H1 (cell line): ENCODE results near the gene KLHL30. TPM values are rescaled to one million over a fixed set of nuclear protein-coding genes. Genes with fewer than 3 reads are reported as not detected.

Experiments
- CTCF ChIA-PET: fragments of 300-600 bp; sonication (Branson Sonifier 250); formaldehyde crosslinking; loops from one replicate; lab custom pipeline; 2021; ENCODE audit not compliant: partially characterized antibody; lab: Charles Lee
- POLR2A ChIA-PET: fragments of 300-600 bp; sonication (Branson Sonifier 250); formaldehyde crosslinking; loops from one replicate; lab custom pipeline; 2021; ENCODE audit warnings: inconsistent platforms; ENCODE audit not compliant: partially characterized antibody; lab: Charles Lee
- DNase-seq, 2 experiments: peaks; one replicate each; pipeline versions ENCODE4 v3.0.0 to v3.0.0-alpha.2; 2010 to 2022; ENCODE audit warnings: low spot score in 2 of 2, low read depth in 1 of 2, mixed read lengths in 1 of 2
- FAIRE-seq: peaks from 2 replicates; lab custom pipeline; 2011; peaks lifted over from hg19 to GRCh38; lab: Jason Lieb, UNC
- H2AFZ ChIP-seq: 2 replicates; pipeline ENCODE4 v1.8.1; 2012; ENCODE audit warnings: low read length, inconsistent platforms
- H2AK5ac ChIP-seq: 2 replicates; pipeline ENCODE4 v1.6.1; 2013; ENCODE audit warnings: low read depth, low read length
- H2BK120ac ChIP-seq: replicated peaks from 2 replicates; pipeline ENCODE3; 2013; ENCODE audit warnings: low read depth, low read length, inconsistent platforms
- H2BK12ac ChIP-seq: 2 replicates; pipeline ENCODE4 v1.6.1; 2013; ENCODE audit warnings: low read depth, low read length
- H2BK15ac ChIP-seq: 2 replicates; pipeline ENCODE4 v1.6.1; 2013; ENCODE audit warnings: low read length
- H2BK20ac ChIP-seq: 2 replicates; pipeline ENCODE4 v1.6.1; 2013; ENCODE audit warnings: low read length
- H2BK5ac ChIP-seq: 2 replicates; pipeline ENCODE4 v1.6.1; 2013; ENCODE audit warnings: low read depth, low read length
- H3K14ac ChIP-seq: 2 replicates; pipeline ENCODE4 v1.6.1; 2013; ENCODE audit warnings: inconsistent platforms; ENCODE audit not compliant: insufficient read length
- H3K18ac ChIP-seq: 2 replicates; pipeline ENCODE4 v1.6.1; 2013; ENCODE audit warnings: low read length; ENCODE audit errors: extremely low read depth
- H3K23ac ChIP-seq: 2 replicates; pipeline ENCODE4 v1.6.1; 2013; ENCODE audit warnings: inconsistent platforms; ENCODE audit not compliant: insufficient read length
- H3K23me2 ChIP-seq: 2 replicates; pipeline ENCODE4 v1.6.1; 2013; ENCODE audit warnings: low read depth, low read length
- H3K27ac ChIP-seq: 2 replicates; pipeline ENCODE4 v1.6.1; 2011; ENCODE audit warnings: low read depth, low read length, inconsistent platforms
- H3K27me3 ChIP-seq, 4 experiments: replicated peaks in 1 of 4; 1 replicate in 1 of 4; 2 replicates in 3 of 4; pipeline versions ENCODE4 v1.6.1 to v1.8.1; 2011 to 2013; ENCODE audit warnings: low read length in 3 of 4, mild to moderate bottlenecking in 3 of 4, inconsistent platforms in 2 of 4, mixed read lengths in 2 of 4, moderate library complexity in 1 of 4; ENCODE audit not compliant: control insufficient read depth in 3 of 4, insufficient read depth in 3 of 4; ENCODE audit errors: extremely low read depth in 1 of 4
- H3K36me3 ChIP-seq, 4 experiments: 2 replicates each; pipeline versions ENCODE4 v1.6.1 to v1.8.1; 2011 to 2013; ENCODE audit warnings: mild to moderate bottlenecking in 4 of 4, low read length in 3 of 4, moderate library complexity in 2 of 4, control low read depth in 1 of 4, inconsistent platforms in 1 of 4; ENCODE audit not compliant: insufficient read depth in 4 of 4, control insufficient read depth in 2 of 4
- H3K4ac ChIP-seq: replicated peaks from 2 replicates; pipeline ENCODE3; 2013; ENCODE audit warnings: low read length, low read depth, mixed read lengths, inconsistent platforms; ENCODE audit not compliant: insufficient read length
- H3K4me1 ChIP-seq, 4 experiments: replicated peaks in 1 of 4; 1 replicate in 1 of 4; 2 replicates in 3 of 4; pipeline versions ENCODE4 v1.6.1 to v1.8.1; 2011 to 2013; ENCODE audit warnings: low read length in 3 of 4, inconsistent platforms in 2 of 4, mixed read lengths in 1 of 4; ENCODE audit not compliant: insufficient read depth in 4 of 4, control insufficient read depth in 3 of 4
- H3K4me2 ChIP-seq, 2 experiments: 2 replicates each; pipeline versions ENCODE4 v1.6.1 to v1.8.1; 2011 to 2013; ENCODE audit warnings: low read depth in 2 of 2, low read length in 2 of 2, control low read depth in 1 of 2, inconsistent platforms in 1 of 2, mild to moderate bottlenecking in 1 of 2; ENCODE audit not compliant: insufficient read depth in 1 of 2
- H3K4me3 ChIP-seq, 4 experiments: fragments of 200-600, 300-600 bp in 1 of 4; sonication (generic), shearing (Covaris generic), sonication (Bioruptor Twin) in 1 of 4; 2 replicates each; pipeline versions ENCODE4 v1.5.1 to v1.8.1; 2011 to 2016; ENCODE audit warnings: low read length in 4 of 4, low read depth in 3 of 4, control low read depth in 2 of 4, inconsistent platforms in 2 of 4, mild to moderate bottlenecking in 2 of 4, mixed read lengths in 1 of 4, moderate library complexity in 1 of 4; ENCODE audit not compliant: insufficient read depth in 2 of 4; ENCODE audit errors: extremely low read depth in 1 of 4
- H3K56ac ChIP-seq: replicated peaks from 2 replicates; pipeline ENCODE3; 2013; ENCODE audit warnings: low read depth, mild to moderate bottlenecking, mixed read lengths, low read length, inconsistent platforms; ENCODE audit not compliant: insufficient read length
- H3K79me1 ChIP-seq: 2 replicates; pipeline ENCODE4 v1.6.1; 2013; ENCODE audit warnings: low read depth, low read length, control low read depth
- H3K79me2 ChIP-seq, 2 experiments: 2 replicates each; pipeline versions ENCODE4 v1.6.1 to v1.8.1; 2012 to 2013; ENCODE audit warnings: low read length in 2 of 2, mild to moderate bottlenecking in 2 of 2, inconsistent platforms in 1 of 2; ENCODE audit not compliant: insufficient read depth in 2 of 2, control insufficient read depth in 1 of 2
- H3K9ac ChIP-seq, 4 experiments: replicated peaks in 1 of 4; 1 replicate in 1 of 4; 2 replicates in 3 of 4; pipeline versions ENCODE4 v1.6.1 to v1.8.1; 2011 to 2013; ENCODE audit warnings: low read depth in 3 of 4, low read length in 3 of 4, control low read depth in 2 of 4, mild to moderate bottlenecking in 2 of 4, moderate library complexity in 2 of 4, inconsistent platforms in 1 of 4; ENCODE audit errors: extremely low read depth in 1 of 4
- H3K9me3 ChIP-seq, 2 experiments: 2 replicates each; pipeline versions ENCODE4 v1.6.1 to v1.8.1; 2012 to 2013; ENCODE audit warnings: mild to moderate bottlenecking in 2 of 2, moderate library complexity in 2 of 2, control low read depth in 1 of 2, inconsistent platforms in 1 of 2, low read depth in 1 of 2, low read length in 1 of 2, mixed read lengths in 1 of 2; ENCODE audit not compliant: insufficient read depth in 2 of 2
- H4K20me1 ChIP-seq, 2 experiments: replicated peaks in 1 of 2; 2 replicates each; pipeline versions ENCODE3 to v1.8.1; 2011 to 2013; ENCODE audit warnings: inconsistent platforms in 2 of 2, low read length in 2 of 2, mild to moderate bottlenecking in 1 of 2; ENCODE audit not compliant: insufficient read depth in 2 of 2, control insufficient read depth in 1 of 2
- H4K5ac ChIP-seq: 2 replicates; pipeline ENCODE4 v1.6.1; 2013; ENCODE audit warnings: low read length, low read depth, mixed read lengths, inconsistent platforms; ENCODE audit not compliant: insufficient read length
- H4K8ac ChIP-seq: 2 replicates; pipeline ENCODE4 v1.8.0; 2013; ENCODE audit warnings: mild to moderate bottlenecking, moderate library complexity, low read length, inconsistent platforms; ENCODE audit not compliant: insufficient read depth; ENCODE audit errors: extremely low read depth
- H4K91ac ChIP-seq: replicated peaks from 2 replicates; pipeline ENCODE3; 2013; ENCODE audit warnings: low read length, mixed read lengths, inconsistent platforms; ENCODE audit not compliant: insufficient read length
- WGBS, 2 experiments: shearing (Covaris generic) in 1 of 2; methylation state at CpG; one replicate each; pipeline versions ENCODE4 v1.1.6 to v1.1.7; 2013 to 2015; ENCODE audit warnings: low lambda C conversion rate in 2 of 2, mixed read lengths in 2 of 2, inconsistent platforms in 1 of 2, low coverage in 1 of 2, missing lambda C conversion rate in 1 of 2; ENCODE audit not compliant: insufficient replicate concordance in 2 of 2, insufficient coverage in 1 of 2, insufficient read length in 1 of 2; ENCODE audit errors: extremely low coverage in 1 of 2, missing lambda C conversion rate in 1 of 2; 5-methylcytosine and 5-hydroxymethylcytosine counted together
- polyA plus RNA-seq, 7 experiments: library from polyadenylated mRNA; depleted of rRNA in 3 of 7; stranded (reverse) in 5 of 7; unstranded in 2 of 7; fragments of >200 nt in 5 of 7; fragments of 200-250 nt in 2 of 7; gene quantifications; 1 replicate in 5 of 7; 2 replicates in 1 of 7; 4 replicates in 1 of 7; pipeline versions ENCODE4 v1.2.1 to v1.2.3, GENCODE V29; 2011 to 2013; ENCODE audit warnings: missing spikeins in 2 of 7, mixed read lengths in 2 of 7
- total RNA-seq: library from RNA; stranded (reverse); fragmentation: NEBNext Ultra II Directional; extraction: Animal tissue kit (Norgen Biotek cat#: 25700); gene quantifications from 2 replicates; pipeline ENCODE4 v1.2.1, GENCODE V29; 2021

The KLHL30 gene
- total and polyA plus RNA-seq, 2 of the 8 experiments (the other 6 are each of a cell fraction or from before 2014, with no cell fraction given): not detected

DNA sequence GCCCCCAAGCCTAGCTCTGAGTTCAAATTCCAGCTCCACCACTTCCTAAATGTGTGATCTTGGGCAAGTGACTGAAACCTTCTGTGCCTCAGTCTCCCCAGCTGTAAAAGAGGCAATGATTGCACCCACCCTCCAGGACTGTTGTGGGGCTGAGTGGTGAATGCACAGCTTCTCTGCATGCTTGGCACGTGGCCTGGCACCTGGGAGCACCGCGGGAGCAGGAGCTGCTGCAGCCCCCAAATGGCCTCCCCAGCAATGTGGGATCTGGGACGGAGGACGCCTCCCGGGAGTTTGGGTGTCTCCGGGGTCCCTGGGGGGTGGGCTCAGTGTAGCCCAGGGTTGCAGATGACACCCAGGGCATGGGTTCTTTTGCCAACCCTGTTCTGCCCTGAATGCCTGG lies 1.6 kb downstream of the KLHL30 start:
- Histone ChIP-seq H2AFZ (no peak overlapping the region), H2BK20ac (no peak overlapping the region; the same call in 1 of the 2 replicates), H3K9me3 (no peaks in the 10 kb centered on the region), H3K4me2 (no peak overlapping the region), H3K14ac (no peak overlapping the region), H4K5ac (no peak overlapping the region), H4K91ac (no peak overlapping the region), H2BK120ac (no peak overlapping the region), H3K9ac (no peak overlapping the region), H3K79me1 (no peaks in the 10 kb centered on the region), H3K4me1 (no peaks in the 10 kb centered on the region), H3K79me2 (no peaks in the 10 kb centered on the region), H3K36me3 (no peaks in the 10 kb centered on the region), H3K4me3 (no peak overlapping the region), H3K27me3 (no peaks in the 10 kb centered on the region), H3K4ac (no peak overlapping the region), H4K8ac (no peak overlapping the region), H3K18ac (no peak overlapping the region), H3K27ac (no peak overlapping the region), H3K56ac (no peak overlapping the region), H3K23ac (no peak overlapping the region), H4K20me1 (no peaks in the 10 kb centered on the region), H2BK12ac (peak overlapping the region; percentile 17; the same call in 1 of the 2 replicates), H3K23me2 (no peaks in the 10 kb centered on the region), H2BK15ac (no peak overlapping the region), H2AK5ac (no peak overlapping the region), H2BK5ac (no peak overlapping the region)
- DNase-seq: no peak
- WGBS, 2 experiments: 91% methylated on average over 7 of the region's 7 CpGs; no CpG with 5 or more reads in 1 of the 2 experiments
- no peak for FAIRE-seq
- ChIA-PET CTCF (interaction anchor here (0.6 to 7.1 kb wide), 29 partner anchors 9 to 445 kb away, joined by 3 to 72 read pairs (median 4); partner anchors contain the start of genes ERFE and SCLY), POLR2A (interaction anchor here (1.5 kb wide), 1 partner anchor 39 kb away, joined by 5 read pairs; no protein-coding TSS in a partner anchor)
